ENCODE measurements around the gene CIC.

CIC gene

DNA sequence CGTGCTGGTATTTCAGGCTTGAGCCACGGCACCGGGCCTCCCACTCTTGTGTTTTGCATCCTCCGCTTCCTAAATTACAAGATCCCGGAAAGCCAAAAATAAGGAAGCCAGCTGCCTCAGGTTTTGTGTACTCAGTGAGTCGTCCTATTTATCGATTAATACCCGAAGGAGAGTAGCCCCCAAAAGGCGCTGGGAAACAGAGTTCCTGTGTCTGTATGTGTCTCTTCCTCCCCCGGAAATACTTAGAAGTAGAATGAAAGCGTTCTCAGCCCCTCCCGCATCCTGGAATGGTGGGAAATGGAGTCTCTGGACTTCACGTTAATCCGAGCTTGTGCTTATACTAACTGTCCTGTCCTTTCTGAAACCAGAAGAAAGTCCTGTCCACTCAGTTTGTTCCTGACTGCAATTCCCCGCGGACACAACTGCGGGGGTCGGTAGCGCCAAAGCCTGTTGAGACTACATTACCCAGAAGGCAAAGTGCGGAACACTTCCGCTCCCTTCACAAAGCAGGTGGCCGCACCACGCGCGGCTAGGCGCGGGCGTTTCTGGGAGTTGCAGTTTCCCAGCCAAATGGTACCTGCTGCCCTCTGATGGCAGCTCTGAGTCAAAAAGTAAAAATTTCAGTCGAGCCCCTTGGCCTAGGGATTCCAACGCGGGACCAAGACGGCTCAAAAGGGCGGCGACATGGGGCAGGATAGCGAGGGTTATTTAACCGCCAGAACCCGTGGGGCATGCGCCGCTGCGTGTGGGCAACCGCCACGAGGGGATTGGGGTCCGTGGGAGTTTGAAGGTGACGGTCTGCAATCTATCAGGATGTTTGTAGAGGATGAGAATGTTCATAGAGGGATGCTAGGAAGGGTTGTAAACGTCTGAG lies 24.5 kb upstream of the CIC start:
- DNase-seq = peak; percentile 83

- no peak for DNase-seq
Measured at GRCh38 chr19:42245231-42245630, 23.8 kb upstream of the CIC start.

DNA sequence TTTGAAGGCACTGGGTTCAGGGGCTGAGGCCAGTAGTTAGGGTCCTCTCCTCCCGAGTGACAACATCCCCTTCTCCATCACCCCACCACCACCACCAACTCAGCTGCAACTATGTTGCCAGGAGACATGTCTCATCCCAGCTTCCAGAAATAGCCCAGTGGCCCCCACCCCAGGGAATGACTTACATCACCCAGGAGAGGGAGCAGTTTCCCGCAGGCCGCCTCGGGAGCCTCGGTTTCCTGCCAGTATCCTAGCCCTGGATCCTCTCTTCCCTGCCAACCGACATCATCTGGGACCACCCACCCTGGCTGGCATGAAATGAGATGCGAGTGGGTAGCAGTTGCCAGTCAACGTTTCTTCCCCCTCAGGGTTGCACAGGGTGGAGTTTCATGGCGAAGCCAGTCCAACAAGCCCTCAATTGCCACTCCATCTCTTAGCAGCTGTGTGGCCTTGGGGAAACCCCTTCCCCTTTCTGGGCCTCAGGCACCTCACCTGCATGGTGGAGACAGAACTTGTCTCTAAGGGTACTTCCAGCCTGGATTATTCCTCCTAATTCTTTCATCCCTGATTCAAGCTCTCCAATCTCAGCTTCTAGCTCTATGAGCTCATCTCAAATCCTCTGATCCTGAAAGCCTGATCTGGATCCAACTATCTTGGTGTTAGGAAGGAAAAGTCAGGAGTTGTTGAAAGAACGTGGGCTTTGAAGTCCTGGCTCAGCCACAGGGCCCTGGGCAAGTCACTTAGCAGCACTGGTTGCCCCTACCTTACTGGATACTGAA lies 22.7 kb upstream of the CIC start:
- DNase-seq = no peak

DNA sequence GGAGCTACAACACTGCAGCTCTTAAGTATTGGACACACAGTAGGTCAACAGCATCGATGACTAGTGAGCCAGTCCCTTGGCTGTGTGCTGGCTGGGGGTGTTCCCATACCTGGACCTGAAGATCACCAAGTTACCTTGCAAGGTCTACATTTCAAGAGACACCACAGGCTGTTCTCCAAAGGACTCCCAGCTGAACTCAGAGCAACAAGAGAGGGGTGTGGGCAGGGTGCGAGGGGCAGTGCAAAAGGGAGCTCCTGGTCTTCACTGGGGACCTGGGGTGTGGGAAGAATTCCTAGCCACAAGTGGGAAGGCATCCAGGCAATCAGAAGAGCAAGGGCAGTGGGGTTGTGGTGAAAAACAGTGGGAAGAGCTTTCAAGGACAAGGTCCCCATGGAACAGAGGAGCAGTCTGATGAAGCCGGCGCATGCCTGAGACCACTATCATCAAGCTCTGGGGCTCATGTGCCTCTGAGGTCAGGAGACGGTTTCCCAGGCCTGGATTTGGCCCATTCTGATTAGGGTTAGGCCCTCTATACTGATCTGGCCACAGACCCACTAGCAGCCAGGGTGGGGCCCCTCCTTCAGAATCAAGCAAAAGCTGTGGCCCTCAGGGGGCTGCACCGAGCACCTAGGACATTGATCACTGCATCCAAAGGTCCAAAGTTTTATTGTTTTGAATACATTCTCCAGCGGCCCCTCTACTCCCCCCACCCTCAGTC lies 22.0 kb upstream of the CIC start:
- DNase-seq = no peak

GRCh38 chr19:42247640-42248199 lies 21.3 kb upstream of the CIC start:
- DNase-seq = no peak

DNA sequence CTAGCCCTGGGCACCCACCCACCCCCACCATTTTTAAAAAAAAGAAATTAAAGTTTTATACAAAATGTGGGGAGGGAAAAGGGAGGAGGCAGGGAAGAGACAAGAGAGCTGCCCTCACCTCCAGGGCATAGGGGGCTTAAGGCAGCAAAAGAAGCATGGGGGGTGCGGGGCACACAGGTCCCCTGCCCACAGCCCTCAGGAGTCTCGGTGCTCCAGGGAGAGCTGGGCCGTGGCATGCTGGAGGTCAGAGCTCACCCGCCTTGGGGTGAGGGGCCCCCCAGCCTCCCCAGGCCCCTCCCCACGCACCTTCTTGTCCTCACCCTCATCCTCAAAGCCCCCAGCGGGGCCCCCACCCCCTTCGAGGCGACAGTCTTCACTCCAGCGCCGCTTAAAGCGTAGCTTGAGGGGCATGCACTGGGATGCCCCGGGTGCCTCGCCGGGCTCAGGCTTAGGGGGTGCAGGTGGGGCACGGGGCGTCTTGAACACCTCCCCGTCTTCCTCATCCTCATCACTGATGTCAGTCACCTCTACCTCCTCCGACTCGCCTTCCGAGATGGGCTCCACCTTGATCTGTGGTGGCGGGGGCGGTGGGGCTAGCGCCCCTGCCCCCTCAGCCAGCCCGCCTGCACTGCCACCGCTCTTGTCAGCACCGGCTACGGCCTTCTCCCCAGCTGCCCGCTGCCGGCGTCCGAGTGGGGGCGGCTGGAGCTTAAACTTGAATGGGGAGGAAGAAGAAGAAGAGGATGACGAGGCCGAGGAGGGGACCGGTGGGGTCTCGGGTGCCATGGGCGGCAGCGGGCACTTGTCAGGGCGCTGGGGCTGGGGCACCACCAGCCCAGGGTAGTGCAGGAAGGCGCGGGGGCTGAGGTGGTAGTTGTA lies 20.5 kb upstream of the CIC start:
- DNase-seq = no peak

- no peak for DNase-seq
Measured at GRCh38 chr19:42249149-42249750, 19.8 kb upstream of the CIC start.

GRCh38 chr19:42249769-42250168 lies 19.3 kb upstream of the CIC start:
- DNase-seq = no peak

DNA sequence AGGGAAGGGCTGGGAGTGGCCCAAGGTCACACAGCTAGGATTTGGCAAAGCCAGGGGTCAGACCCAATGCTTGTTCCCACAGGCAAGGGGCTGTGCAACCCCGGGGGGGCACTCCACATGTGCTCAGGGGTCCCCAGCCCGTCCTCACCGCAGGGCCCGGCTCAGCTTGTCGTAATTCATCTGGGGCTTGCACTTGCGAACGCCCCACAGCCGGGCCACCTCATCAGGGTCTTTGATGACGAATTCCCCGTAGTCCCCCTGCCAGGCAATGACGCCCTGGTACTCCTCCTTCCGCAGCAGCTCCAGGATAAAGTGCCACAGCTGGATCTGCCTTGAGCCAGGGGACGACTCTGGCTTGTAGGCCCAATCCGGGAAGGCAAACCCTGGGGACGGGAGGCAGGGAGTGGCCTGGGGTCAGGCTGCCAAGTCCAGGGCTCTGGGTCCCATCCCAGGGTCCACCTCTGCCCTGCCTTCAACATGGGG lies 18.8 kb upstream of the CIC start:
- no peak for DNase-seq

DNA sequence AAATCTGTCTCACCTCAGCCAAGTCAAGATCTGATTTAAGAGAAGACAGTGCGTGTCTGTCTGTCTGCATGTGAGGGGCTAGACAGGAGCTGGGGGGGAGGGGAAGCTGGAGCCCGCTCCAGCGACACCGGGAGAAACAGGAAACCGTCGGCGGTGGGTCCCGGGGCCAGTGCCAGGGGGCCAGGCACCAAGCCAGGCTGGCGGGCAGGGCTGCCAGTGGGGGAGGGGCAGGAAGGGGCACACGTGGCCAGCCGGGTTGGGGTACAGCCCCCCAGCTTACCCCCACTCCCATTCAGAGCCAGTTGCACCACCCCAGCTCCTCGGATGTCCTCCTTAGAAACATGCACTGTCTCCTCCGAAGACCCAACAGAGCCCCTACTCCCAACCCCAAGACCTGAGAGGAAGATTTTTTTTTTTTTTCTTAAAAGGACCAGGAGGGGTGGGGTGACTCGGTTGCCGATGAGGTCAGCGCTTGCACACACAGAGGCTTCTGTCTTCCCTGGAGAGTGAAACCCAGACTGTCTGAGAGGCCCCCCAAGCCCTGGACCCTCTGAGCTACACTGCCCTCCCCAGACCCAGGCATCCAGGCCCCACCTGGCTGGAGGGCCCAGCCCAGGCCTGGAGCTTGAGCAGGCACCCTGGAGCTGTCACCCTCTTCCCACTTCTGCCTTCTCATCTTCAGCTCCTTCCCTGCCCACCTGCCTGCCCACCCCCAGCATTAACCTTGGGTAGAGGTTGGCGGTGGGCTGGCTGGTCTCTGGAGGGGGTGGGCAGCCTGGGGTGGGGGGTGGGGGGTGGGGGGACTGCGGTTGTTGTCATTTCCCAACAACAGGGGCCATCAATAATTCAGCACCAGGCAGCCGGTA lies 18.2 kb upstream of the CIC start:
- no peak for DNase-seq

GRCh38 chr19:42251572-42252358 lies 17.3 kb upstream of the CIC start:
- DNase-seq = no peak

DNA sequence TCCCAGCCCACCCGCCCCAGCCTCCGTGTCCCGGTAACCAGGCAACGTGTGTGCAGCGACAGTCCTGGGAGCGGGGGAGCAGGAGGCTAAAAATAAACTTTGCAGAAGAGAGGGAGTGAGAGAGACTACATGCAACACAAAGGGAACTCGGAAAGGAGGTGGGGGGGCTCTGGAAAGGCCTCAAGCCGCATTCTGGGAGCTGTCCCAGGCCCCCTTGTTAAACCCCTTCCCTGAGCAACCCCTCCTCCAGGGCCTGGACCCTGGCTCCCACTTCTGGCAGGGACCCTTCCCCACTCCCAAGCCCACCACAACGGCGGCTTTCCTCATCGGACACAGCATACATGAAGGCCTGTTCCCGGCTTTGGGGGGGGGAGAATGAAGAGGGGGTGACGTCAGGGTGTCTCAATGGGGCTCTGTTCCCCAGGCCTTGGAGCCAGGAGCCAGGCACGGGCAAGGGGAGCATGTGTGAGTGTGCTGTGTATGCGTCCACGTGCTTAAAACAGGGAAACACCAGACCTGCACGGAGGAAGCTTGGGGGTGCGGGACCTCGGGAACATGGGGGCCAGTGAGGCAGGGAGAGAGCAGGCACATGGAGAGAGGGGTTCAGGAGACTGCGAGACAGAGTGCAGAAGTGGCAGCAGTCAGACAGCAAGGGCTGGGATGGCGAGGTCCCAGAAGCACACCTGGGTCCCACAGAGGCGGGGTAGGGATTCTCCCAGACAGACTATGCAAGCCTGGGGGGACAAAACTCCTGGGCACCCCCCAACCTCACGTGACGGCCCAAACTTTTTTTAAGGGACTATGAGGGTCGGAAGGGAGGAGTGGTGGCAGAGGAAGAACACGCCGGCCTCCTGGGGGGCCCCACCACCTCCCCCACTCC lies 16.4 kb upstream of the CIC start:
- DNase-seq = no peak

DNA sequence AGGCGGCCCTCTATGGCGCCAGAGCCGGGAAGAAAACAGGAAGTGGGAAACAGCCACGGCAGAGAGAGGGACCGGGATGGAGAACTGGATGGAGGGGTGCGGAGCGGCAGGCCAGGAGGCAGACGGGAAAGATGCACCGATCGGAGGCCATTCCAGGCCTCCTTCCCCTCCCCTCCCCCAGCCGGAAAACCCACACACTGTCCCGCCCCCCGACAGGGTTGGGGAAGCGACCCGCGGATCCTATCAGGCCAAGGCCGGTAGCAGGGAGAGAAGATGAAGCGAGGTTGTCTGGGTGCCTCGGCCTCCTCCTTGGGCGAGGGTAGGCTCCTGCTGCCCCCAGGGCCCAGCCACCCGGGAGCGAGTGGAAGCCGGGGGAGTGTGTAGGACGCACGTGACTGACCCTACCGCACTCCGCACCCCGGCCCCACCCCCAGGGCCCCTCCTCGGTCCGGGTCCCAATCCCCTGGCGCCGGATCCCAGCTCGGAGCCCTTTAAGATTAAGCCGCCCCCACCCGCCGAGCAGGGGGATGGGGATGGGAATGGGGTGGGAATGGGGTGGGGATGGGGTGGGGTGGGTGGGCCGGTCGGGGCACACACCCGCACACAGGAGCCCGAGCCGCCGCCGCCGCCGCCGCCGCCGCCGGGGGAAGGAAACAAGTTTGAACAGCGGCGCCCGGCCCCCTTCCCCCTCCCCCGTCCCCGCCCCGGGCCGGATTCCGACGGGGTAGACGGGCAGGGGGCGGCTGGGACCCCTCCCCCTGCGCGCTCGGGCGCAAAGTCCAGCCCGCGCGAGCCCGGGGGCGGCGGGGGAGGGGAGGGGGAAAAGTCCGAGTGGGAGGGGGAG lies 15.6 kb upstream of the CIC start:
- DNase-seq = peak; percentile 5

GRCh38 chr19:42254089-42254849 lies 14.8 kb upstream of the CIC start:
- DNase-seq = peak; percentile 21

- peak; percentile 46 for DNase-seq
Measured at GRCh38 chr19:42254850-42255765, 13.9 kb upstream of the CIC start, which contains the start of gene ERF. ERF (minus strand) TSS chr19:42255128; CDS start chr19:42254999, 129 bp downstream.
